ENCODE results near the gene H6PD.

Gene H6PD, protein sequence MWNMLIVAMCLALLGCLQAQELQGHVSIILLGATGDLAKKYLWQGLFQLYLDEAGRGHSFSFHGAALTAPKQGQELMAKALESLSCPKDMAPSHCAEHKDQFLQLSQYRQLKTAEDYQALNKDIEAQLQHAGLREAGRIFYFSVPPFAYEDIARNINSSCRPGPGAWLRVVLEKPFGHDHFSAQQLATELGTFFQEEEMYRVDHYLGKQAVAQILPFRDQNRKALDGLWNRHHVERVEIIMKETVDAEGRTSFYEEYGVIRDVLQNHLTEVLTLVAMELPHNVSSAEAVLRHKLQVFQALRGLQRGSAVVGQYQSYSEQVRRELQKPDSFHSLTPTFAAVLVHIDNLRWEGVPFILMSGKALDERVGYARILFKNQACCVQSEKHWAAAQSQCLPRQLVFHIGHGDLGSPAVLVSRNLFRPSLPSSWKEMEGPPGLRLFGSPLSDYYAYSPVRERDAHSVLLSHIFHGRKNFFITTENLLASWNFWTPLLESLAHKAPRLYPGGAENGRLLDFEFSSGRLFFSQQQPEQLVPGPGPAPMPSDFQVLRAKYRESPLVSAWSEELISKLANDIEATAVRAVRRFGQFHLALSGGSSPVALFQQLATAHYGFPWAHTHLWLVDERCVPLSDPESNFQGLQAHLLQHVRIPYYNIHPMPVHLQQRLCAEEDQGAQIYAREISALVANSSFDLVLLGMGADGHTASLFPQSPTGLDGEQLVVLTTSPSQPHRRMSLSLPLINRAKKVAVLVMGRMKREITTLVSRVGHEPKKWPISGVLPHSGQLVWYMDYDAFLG

DNA sequence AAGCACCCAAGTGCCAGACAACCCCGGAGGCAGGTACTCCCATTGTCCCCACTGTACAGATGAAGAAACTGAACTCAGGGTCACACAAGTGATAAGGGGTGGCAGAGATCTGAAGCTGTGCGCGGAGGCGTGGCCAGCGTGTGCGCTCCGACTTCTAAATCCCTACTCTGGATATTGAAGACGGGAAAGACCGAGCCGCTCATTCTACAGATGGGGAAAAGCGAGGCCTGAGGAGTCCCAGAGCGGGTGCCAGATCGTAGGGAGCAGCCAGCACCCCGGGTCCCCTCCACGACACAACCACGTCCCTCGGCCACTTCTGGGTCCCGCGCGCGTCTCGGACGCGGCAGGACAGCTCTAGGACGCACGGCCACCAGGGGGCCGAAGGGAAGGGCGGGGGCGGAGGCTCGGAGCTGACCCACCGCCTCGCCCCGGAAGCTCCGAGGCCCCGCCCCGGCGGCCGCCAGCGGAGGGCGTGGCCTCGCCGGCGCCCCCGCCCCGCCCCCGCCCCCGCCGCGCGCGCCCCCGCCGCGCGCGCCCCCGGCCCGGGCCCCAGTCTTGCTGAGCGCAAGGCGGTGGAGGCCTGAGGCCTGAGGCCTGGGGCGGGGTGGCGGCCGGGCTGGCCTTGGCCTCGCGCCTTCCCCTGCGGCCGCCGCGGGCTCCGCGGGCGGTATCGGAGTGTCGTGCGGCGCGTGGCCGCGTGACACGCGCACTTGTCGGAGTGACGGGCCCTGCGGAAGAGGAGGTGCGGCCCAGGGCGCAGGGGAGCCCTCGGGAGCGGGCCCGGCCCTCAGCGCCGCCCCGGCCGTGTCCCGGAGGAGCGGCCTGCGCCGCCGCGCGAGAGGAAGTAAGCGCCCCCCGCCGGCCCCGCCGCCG lies at the start of gene H6PD:
H6PD (plus strand) TSS at position 552 of the 873 bp plus-strand sequence. CDS start 10,161 bp downstream, outside the sequence.
- peak; percentile 64 for DNase-seq (ENCODE audit: low read depth)

DNA sequence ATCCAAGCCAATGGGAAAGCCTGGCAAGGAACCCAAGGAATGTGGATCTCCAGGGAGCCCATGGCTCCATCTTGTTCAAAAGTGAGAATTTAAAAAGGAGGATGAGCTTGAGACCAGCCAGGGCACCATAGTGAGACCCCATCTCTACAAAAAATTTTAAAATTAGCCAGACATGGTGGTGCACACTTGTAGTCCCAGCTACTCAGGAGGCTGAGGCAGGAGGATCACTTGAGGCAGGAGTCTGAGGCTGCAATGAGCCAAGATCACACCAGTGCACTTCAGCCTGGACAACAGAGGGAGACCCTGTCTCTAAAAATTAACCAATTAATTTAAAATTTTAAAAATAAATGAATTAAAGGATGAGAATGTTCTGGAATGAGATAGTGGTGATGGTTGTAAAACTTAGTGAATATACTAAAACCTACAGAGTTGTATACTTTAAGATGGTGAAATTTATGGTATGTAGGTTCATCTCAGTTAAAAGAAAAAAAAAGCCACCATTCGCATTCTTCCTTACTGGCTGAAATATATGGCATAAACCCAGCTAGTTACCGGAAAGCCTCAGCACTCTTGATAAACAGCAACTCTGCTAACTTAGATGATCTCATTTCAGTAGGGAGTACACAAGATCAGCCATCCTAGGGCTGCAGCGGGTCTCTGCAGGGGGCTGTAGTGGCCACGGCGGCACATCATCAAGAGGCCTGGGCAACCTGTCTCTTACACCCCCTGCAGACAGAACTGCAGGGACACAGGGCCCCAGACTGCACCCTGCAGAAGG lies 48.3 kb upstream of the H6PD start:
- DNase-seq (ENCODE audit: low read depth): no peak

DNA sequence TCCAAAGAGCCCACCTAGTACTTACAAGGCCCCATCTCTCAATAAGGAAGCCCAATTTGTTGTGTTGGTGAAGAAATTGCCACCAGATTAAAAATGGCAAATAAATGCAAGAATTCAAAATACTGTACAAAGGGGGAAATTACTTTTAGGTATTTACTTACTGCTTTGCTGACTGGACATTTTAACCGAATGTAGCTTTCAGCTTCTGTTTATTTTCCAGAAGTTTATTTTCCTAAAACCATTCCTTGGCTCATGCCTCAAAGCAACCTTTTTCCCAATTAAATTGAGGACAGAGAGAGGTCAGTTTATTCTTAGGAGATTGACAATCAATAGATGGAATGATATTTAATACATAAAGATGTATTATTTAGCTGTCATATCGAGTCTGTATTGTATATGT lies 47.6 kb upstream of the H6PD start:
- DNase-seq (ENCODE audit: low read depth): no peak

DNA sequence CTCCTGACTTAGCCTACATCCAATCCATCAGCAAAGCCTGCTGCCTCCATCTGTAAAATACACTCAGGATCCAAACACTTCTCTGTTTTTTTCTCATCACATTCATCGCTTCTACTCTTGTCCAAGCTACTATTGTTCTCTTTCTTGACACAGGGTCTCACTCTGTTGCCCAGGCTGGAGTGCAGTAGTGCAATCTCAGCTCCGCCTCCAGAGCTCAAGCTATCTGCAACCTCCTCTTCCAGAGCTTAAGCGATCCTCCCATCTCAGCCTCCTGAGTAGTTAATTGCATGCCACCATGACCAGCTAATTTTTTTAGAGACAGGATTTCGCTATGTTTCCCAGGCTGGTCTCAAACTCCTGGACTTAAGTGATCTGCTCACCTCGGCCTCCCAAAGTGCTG lies 44.3 kb upstream of the H6PD start:
- DNase-seq (ENCODE audit: low read depth): no peak

DNA sequence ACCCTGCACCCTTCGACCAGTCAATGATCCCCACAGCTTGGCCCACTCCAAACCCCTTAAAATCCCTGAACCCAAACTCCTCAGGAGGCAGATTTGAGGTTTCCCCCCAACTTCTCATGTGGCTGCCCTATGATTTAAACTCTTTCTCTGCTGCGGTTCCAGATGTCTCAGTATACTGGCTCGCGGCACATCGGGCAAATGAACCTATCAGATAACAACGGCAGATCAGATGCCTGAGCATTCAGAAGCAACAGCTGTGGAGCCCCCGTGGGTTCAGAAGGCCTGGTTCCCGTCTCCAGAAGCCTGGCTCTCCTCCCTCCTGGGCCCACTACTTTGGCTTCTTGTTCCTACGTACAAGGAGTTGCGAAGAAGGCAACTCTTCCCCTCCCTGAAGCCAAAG lies 43.3 kb upstream of the H6PD start:
- no peak for DNase-seq (ENCODE audit: low read depth)

DNA sequence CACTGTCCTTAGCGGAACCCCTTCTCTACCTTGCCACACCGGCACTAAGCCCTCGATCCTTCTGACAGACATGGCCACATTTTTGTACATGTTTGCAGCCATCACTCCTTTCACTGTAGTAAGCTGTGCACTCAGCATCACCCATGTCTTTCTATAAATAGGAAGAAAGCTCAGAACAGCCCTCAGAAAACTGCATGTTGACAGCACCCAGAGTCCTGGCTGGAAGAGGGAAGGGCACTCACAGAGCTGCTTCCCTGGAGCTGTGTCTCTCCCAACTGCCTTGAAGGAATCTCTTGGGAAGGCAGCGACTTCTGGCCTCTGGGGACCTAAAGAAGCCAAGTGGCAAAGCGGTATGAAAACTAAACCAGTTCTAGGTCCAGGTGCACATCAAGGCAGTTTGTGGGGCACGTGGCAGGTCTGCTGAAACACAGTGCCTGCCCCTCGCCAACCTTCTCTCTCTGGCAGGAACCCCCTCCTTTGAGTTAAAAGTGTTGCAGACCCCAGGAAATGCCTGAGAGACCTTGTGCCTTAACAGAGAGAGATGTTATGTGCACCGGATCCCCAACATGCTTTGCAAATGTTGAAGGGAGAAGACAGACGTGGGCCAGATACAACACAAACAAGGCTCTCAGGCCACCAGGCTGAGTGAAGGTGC lies 41.9 kb upstream of the H6PD start:
- DNase-seq (ENCODE audit: low read depth): no peak

DNA sequence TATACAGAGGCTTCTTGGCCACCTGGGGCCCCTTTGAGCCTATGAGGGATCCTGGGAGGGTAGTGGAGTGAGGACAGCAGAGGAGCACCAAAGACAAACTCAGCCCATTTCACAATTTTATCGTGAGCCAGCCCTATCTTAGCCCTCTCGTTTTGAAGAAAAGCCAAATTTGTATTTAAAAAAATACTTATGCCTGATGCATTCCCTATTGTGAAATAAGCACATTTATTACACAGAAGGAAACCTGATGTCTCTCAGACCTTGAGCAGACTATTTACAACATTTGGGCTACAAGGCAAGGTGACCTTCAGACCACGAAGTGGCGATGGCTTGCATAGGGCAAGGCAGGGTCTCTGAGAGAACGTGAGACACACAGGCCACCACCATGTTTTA lies 41.3 kb upstream of the H6PD start:
- no peak for DNase-seq (ENCODE audit: low read depth)

DNA sequence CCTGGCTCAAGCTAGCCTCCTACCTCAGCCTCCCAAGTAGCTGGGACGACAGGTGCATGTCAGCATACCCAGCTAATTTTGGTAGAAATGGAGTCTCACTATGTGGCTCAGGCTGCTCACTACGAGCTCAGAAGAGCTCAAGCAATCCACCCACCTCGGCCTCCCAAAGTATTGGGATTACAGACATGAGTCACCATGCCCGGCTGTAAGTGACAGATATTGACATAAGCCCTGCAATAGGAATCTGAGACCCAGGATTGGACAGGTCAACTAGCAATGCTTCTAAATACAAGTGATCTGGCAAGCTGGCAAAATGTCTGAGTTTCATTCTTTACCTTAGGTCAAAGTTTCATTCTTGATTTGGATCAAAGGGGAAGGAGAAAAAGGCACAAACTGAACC lies 40.5 kb upstream of the H6PD start:
- DNase-seq (ENCODE audit: low read depth): no peak

DNA sequence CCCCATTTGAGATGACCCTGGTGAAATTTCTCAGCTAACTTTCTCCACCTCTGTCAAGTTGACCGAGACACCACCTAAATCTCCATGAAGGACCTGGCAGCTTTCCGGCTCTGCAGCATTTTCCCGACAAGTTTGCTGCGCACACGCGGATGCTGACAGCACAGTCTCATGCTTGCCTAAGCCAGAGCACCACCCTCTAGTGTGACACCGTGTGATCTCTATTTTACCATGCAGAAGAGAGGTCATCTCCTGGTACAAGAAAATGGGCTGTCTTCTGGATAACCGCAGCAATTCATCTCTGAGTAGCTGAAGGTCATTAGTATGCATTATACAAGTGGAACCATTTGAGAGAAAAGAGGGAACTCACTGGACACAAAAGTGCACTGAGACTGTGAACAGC lies 38.9 kb upstream of the H6PD start:
- no peak for DNase-seq (ENCODE audit: low read depth)

DNA sequence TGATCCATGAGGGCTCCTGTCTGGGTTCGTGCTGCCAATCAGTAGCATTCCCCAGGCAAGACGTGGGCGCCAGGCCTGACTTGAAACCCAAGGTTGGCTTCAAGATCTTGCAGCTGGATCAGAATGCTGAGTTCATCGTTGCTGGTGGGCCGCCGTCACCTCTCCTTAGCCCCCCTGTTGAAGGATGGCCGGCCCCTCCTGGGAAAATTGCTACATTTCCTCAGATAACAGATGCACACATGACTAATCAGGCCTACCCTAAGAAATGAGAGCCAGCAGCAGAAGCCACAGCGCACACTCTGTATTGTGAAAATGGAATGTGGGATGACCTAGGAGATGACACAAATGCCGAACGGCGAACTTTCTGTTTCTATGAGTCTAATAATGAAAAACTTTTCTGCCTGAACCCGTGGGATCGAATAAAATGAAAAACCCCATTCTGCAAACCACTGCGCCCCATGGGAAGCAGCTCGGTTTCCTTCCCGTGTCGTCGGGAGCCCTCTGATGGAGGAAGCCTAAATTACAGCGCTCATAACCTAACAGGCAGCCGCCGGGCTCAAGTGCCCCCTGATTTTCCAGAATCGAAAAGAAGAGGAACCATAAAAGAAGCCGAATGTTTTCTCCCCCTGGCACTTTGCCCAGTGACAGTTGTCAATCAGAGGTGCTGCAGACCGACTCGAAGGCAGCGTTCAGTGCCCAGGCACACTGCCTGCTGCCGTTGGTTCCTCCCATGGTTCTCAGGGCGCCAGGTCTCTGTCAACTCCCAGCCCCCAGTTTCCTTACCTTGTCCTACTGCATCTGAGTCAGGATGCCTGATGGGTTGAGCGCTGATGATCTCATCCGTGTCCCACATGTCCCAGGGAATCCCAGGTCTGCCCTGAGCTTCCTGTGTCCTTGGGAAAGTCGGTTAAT lies 38.2 kb upstream of the H6PD start:
- DNase-seq (ENCODE audit: low read depth): peak; percentile 12

DNA sequence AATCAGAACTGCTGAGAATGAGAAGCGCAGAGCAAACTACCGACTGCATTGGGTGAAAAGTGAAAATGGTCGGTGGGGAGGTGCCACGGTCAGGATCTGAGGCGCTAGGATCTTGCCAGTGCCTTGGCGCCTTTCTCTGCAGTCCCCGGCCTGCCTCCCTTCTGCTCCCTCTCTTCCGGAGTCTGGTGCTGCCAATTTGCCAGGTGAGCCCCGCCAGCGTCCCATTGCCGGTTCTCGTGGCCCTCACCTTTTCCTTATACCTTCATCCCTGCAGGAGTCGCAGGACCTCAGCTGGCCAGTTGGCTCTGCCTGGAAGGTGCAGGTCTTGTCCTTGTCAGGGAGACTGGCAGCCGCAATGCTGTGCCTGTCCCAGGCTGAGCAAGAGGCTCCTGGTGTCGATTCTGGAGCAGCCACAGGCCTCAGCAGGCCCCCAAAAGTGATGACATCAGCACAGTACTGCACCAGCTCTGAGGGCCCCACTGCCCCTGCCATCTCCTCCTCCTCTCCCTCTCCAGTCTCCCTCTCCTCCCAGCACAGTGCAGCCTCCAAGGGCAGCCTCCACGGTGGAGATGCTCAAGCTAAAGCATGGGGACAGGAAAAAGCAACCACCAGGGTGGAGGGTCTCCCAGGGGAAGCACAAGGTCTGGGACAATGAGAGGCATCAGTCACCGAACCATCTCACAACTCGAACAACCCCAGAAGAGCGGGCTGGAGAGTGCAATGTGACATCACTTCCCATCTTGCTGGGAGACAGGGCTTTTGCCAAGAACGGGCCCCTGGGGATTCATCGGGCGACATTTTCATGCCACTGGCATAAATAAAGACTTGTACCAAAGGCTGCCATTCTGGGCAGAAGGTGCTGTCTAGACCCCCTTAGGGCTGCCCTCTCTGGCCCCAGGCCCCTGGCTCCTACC lies 37.1 kb upstream of the H6PD start:
- DNase-seq (ENCODE audit: low read depth): no peak

DNA sequence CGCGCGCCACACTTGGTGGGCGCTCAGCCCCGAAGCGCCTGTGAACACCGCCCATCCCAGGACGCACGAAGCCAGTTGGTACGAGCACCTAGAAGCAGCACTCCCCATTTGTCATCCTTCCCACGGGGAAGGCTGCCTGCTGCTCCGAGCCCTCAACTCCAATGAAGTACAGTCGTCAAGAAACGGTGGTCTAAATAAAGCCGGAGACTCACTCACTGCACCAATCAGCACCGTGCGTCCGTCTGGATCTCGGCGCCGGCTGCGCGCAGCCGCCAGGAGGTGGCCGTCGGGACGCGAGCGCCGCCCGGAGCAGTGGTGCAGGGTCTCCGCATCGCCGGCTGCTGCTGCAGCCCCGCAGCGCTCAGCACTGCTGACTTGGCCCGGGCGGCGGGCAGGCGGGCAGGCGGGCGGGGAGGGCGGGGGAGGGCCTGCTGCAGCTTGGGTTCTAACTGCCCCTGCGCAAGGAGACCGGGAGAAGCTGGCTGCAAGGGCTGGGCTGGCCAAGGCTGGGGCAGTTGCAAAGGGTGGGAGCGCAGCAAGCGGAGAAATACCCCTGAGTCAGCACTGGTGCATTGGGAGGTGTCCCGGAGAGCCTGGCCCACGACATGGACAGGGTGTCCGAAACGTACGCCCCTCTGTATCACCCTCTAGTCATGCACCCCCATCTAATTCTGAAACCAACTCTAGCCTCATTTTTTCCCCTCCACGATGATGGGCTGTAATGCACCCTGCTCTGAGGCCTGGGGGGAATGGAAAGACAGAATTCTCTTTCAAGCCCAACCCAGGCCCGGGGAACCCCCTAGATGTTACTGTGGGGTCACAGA lies 35.8 kb upstream of the H6PD start:
- DNase-seq (ENCODE audit: low read depth): no peak

DNA sequence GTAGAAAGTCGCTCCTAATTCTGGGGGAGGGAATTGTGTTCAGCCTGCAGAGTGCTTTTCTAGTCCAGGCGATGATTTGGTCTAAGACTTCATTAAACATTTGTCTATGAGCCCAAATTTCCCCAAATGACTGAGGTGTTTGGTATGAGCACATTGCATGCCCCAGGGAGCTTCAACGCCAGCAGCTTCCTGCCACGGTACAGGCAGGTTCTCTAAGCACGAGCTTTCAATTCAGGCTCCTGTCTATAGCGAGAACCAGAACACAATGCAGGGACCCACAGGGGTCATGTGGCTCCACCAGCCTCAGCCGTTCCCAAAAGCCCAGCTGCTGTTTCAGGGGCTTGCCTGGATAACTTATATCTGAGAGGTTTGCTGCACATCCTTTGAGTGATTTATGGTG lies 34.1 kb upstream of the H6PD start:
- no peak for DNase-seq (ENCODE audit: low read depth)

DNA sequence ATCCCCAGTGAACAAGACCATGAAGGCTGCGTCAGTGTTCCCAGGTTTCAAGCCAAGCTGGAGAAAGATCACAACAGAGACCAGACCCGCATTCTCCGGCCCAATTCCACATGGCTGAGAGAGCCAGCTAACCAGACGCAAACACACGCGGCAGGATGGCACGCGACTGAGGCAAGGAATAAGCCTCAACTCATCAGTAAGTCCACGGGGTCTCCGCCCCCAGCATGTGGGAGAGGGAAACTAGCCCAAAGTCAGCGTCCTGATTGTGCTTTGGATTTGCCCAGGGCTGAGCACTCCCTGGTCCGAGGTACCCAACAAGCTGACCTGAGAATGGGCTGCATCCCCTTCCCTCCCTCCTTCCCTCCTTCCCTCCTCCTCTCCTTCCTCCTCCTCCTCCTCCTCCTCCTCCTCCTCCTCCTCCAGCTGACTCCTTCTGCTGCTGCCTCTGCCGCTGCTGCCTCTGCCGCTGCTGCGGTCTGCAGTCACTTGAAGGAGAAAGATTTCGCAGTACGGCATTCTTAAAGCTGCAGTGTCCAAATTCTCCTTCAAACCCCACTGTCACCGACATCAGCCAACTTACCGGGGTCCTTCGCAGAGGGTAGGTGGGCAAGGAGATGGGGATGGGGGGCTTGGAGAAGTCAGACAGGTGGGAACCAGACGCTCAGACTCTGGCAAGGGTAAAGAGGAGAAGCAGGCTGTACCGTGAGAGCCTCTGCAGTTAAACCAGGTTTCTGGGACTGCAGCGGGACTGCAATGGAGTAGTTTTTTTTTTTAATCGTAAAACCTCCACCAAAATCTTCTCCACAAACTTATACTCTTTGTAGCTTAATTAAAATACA lies 33.0 kb upstream of the H6PD start:
- no peak for DNase-seq (ENCODE audit: low read depth)

DNA sequence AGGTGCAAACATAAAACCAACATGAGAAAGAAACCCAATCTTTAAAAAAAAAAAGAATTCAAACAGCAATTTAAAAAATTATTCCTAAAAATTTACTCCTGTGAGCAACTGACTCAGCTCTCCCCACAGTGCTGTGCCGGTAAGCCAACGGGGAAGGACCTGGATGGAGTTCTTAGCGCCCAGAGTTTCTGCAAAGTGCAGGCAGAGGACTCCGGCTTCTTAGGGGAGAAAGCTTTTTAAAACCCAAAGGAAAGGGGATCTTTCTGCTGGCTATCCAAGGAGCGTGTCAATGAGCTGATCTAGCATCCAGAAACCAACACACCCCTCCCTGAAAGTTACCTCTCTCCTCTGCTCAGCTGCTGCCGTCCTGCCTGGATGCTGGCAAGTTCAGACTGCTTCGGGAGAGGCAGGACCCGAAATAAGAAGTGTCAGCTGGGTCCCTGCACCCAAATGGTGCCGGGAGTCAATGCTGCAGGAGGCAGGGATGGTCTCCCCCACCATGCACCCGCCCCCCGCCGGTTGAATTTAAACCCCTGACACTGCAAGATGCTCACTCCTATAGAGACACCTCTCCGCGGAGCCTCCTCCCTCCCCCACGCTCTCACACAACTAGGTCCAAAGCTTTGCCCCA lies 32.2 kb upstream of the H6PD start:
- no peak for DNase-seq (ENCODE audit: low read depth)

DNA sequence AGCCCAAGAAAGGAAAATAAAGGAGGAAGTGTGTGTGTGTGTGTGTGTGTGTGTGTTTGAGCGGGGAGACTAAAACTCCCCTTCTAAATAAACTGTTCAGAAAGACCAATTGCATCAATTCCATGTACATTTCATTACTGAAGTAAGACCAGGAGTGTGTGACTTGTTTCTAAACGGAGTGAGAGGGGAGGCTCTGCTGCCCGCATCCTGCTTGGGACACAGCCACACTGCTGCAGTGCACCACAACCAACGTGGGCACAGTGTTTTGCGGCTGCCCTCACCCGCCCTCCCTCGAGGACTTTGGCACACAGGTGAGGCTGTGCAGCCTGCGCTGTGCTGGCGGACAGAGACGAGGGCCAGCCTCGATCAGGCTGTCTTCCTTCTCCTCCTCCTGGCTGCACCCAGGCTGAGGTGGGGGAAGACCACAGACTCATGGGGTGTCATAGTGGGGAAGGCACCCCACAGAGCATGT lies 31.0 kb upstream of the H6PD start:
- no peak for DNase-seq (ENCODE audit: low read depth)
